Left forelimb (tissue), 1 donor: Measurements from ENCODE around the gene PLD1.
"Not testable (repeated sequence)": the region's sequence is repeated elsewhere in the genome, so short reads cannot be mapped to it uniquely, and the experiment has no call there.

ENCODE experiments used
- DNase-seq: peaks from one replicate; pipeline ENCODE4 v3.0.0-alpha.2; 2018; ENCODE audit warnings: low spot score

PLD1 gene

DNA sequence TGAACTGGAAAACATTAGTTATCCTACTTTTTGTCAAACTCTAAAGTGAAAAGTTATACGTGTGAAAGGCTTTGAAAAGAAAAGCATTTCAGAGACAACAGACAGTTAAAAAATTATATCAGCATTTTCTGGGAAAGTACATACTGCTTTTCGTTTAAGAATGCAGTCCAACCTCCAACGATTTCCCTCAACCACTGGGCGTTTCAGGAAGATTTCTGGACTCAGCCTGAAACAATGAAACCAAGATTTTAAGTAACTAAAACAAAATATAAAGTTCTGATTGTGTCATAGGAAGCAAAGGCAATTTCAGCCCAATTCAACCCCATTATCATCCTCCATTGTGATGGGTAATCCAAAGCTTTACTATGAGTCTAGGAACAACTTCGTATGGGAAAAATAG lies 110.7 kb downstream of the PLD1 start:
- DNase-seq = no peak

- no peak for DNase-seq
These were observed 113.5 kb downstream of the PLD1 start for GRCh38 chr3:171696805-171697204.

DNA sequence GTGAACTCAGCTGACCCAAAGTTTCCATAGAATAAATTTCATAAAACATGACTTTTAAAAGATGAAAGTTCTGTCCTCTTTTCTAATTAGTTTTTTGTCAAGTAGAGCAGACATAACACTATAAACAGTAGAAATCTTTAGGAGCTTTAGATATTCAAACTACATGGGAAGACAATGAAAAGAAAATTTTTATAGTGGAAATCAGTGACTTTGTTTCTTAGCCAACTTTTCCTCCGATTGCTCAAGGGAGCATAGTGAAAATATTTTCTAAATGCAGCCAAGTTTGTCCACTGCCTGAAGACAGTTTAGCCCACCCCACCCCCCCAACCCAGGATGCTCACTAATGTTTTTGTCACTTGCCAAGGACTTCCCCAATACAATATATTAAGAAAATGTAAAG lies 114.9 kb downstream of the PLD1 start:
- no peak for DNase-seq

- DNase-seq = no peak
These were observed 115.4 kb downstream of the PLD1 start for GRCh38 chr3:171694888-171695287.

GRCh38 chr3:171692551-171692950 lies 117.7 kb downstream of the PLD1 start:
- DNase-seq = not testable (repeated sequence)

- DNase-seq = no peak
These were observed 118.8 kb downstream of the PLD1 start for GRCh38 chr3:171691485-171691884.

DNA sequence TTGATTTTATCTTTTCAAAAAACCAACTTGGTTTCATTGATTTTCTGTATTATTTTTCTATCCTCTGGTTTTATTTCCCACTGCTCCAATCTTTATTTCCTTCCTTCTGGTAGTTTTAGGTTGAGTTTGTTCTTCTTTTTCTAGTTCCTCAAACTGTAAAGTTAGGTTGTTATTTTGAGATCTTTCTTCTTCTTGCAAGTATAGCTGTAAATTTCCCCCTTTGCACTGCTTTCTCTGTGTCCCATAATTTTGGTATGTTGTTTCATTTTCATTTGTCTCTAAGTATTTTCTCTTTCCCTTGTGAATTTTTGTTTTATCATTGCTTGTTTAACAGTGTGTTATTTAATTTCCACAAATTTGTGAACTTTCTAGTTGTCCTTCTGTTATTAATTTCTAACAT lies 120.0 kb downstream of the PLD1 start:
- DNase-seq = no peak

- no peak for DNase-seq
These were observed 121.7 kb downstream of the PLD1 start for GRCh38 chr3:171688593-171688992.

DNA sequence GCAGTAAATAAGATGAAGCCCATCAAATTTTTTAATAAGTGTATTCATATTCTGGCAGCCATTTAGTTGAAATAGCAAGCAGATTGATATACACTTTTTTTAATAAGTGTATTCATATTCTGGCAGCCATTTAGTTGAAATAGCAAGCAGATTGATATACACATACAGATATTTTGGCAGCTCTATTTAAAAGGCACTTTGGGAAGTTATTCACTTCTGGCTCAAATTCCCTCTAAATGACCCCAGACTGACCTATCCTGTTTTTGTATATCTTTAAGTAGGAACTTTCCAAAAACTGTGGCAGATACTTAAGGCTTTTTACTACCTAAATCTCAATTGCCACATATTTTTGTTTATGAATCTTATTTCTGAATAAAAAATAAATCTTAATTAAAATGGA lies 122.3 kb downstream of the PLD1 start:
- no peak for DNase-seq

DNA sequence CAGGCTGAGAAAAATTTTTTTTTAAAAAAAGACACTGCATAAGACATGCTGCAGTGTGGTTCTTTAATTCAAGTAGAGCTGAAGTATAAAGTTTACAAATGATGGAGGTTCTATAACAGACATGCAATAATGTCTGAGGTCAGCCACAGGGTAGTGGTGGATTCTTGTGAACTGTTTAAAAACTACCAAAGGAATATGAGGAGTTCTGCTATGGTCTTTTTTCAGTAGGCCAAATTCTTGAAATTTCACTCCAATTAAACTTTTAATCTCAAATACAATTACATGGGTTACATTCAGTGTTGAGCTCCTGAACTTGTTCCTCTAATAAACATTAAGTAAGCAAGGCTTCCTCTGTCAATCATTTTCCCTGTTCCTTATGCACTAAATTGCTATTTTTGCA lies 122.7 kb downstream of the PLD1 start:
- no peak for DNase-seq

- DNase-seq = no peak
These were observed 123.2 kb downstream of the PLD1 start for GRCh38 chr3:171687064-171687463.

- no peak for DNase-seq
These were observed 125.0 kb downstream of the PLD1 start for GRCh38 chr3:171685116-171685895.

- no peak for DNase-seq
These were observed 126.1 kb downstream of the PLD1 start for GRCh38 chr3:171684221-171684620.

- no peak for DNase-seq
These were observed 127.5 kb downstream of the PLD1 start for GRCh38 chr3:171682743-171683142.

DNA sequence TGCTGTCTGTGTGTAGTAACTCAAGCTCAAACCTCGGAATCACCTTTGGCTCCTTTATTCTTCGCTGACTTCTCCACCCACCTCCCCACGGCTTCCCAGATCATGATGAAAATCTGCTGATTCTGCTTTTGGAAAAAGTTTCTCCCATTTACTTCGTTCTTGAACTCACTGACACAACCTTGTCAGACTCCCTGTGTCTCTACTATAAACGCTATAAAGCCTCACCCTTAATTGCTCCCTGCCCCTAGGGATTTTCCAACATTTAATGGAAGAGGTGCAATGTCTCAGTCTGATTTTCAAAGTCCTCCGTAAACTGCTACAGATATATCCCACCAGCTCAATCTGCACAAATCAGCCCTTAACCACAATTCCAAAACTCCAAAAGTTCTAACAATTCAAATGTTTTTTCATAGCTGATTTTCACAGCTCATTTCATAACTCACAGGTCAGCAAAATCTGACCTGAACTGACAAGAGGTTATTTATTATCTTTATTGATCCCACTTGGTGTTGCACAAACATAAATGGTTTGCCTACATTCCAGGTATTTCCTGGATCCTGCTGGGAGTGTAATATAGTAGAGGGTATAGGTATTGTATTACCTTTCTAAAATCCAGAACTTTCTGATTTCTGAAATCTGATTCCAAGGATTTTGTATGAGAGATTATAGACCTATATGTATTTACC lies 129.4 kb downstream of the PLD1 start:
- DNase-seq = no peak

DNA sequence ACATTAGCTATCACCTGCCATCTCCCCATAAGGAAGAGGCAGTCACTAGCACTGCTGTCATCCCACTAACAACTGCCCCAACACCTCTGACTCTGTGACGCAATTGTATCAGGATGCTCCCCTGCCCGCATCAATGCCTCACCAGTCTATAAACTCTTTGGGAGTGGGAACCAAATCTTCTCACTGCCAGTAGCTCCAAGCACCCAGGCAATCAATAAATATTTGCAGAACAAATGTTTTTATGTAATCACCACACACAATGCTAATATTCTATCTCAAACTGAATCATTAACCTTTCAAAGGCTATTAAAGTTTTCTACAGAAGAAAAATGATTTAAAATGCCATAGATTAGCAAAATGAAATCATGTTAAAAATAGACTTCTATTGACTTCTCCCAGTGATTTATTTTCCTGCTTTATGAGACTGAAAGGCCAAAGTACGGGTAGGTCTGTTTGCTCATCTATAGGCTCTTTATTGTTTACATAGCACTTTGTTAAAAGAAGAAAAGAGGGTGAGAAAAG lies 131.3 kb downstream of the PLD1 start:
- DNase-seq = no peak

DNA sequence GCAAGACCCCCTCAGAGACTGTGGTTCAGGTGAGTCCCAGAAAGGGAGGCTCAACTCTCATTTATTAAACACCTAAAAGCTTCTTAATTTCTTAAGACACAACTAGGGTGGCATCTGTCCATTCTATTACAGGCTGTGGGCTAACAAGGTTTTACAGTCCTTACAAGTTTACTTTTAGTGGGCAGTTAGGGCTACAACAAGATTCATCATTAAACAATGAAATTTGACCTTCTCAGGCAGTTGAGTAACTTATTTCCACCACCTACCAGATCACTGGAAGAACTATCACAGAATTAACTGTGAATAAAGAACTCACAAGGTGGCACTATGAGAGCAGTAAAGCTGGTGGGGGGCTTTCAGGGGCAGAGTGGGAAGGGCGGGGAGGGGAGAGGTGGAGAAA lies 132.6 kb downstream of the PLD1 start:
- no peak for DNase-seq

GRCh38 chr3:171676601-171677175 lies 133.6 kb downstream of the PLD1 start:
- DNase-seq = no peak

- DNase-seq = no peak
These were observed 136.3 kb downstream of the PLD1 start for GRCh38 chr3:171673951-171674350.

DNA sequence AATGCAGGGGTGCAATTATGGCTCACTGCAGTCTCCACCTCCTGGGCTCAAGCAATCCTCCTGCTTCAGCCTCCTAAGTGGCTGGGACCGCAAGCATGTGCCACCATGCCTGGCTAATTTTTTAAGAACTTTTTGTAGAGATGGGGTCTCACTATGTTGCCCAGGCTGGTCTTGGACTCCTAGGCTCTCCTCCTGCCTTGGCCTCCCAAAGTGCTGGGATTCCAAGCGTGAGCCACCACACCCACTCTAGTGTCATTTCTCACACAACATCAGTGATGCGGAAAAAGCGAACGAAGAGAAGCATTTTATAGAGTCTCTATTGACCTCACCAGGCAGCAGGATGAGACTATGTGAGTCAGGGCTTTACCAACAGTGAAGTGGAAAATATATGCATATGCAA lies 137.7 kb downstream of the PLD1 start:
- no peak for DNase-seq

GRCh38 chr3:171672124-171672523 lies 138.2 kb downstream of the PLD1 start:
- DNase-seq = no peak

DNA sequence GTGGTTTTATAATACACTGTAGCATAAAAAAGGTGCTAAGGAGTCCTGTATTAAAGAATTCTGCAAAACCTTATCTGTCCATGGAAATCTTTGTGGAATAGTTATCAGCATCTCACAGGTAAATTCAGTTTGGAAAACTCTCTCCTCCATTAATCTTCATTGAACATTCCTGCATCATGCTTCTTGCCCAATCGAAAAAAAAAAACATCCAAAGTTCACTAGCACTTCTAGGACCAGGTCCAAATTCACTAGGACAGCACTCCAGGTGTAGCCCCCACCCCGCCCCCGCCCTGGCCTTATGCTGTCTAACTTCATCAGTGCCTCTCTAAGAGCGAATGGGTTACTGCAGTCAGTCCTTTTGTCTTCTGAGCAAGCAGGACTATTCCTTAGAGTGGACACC lies 138.6 kb downstream of the PLD1 start:
- no peak for DNase-seq

- DNase-seq = no peak
These were observed 143.8 kb downstream of the PLD1 start for GRCh38 chr3:171666516-171666915.
